ENCODE results near the gene PRR22. TPM values are rescaled to one million over a fixed set of nuclear protein-coding genes. Genes with fewer than 3 reads are reported as not detected.

PRR22 gene
- 0.39 and 0.51 TPM in 2 replicates for total RNA-seq

GRCh38 chr19:5784581-5785147 lies at the start of gene PRR22:
Gene PRR22, minus strand, starts transcription at chr19:5784746. Its CDS starts 86 bp downstream, at chr19:5784660.
- DNase-seq (ENCODE audit: low read depth in 2 of 2): no peak

GRCh38 chr19:5832527-5833216 lies 48.1 kb upstream of the PRR22 start:
- no peak for DNase-seq (ENCODE audit: low read depth in 2 of 2)

- no peak for DNase-seq (ENCODE audit: low read depth in 2 of 2)
Measured at GRCh38 chr19:5832061-5832460, 47.5 kb upstream of the PRR22 start.

- no peak for DNase-seq (ENCODE audit: low read depth in 2 of 2)
Measured at GRCh38 chr19:5831159-5831558, 46.6 kb upstream of the PRR22 start.

GRCh38 chr19:5829567-5830310 lies 45.2 kb upstream of the PRR22 start:
- DNase-seq (ENCODE audit: low read depth in 2 of 2): no peak

GRCh38 chr19:5828661-5829566 lies 44.4 kb upstream of the PRR22 start:
- DNase-seq (ENCODE audit: low read depth in 2 of 2): no peak

GRCh38 chr19:5827891-5828660 lies 43.5 kb upstream of the PRR22 start:
- DNase-seq (ENCODE audit: low read depth in 2 of 2): peak; percentile 80 to 90

GRCh38 chr19:5827342-5827890 lies 42.9 kb upstream of the PRR22 start:
- DNase-seq (ENCODE audit: low read depth in 2 of 2): no peak

- no peak for DNase-seq (ENCODE audit: low read depth in 2 of 2)
Measured at GRCh38 chr19:5826531-5827341, 42.2 kb upstream of the PRR22 start.

- no peak for DNase-seq (ENCODE audit: low read depth in 2 of 2)
Measured at GRCh38 chr19:5825178-5825577, 40.6 kb upstream of the PRR22 start.

GRCh38 chr19:5824751-5825150 lies 40.2 kb upstream of the PRR22 start:
- no peak for DNase-seq (ENCODE audit: low read depth in 2 of 2)

- no peak for DNase-seq (ENCODE audit: low read depth in 2 of 2)
Measured at GRCh38 chr19:5823579-5824281, 39.2 kb upstream of the PRR22 start.

- DNase-seq (ENCODE audit: low read depth in 2 of 2): no peak
Measured at GRCh38 chr19:5822181-5822844, 37.8 kb upstream of the PRR22 start.

GRCh38 chr19:5821521-5822180 lies 37.1 kb upstream of the PRR22 start:
- no peak for DNase-seq (ENCODE audit: low read depth in 2 of 2)

GRCh38 chr19:5820785-5821184 lies 36.2 kb upstream of the PRR22 start:
- DNase-seq (ENCODE audit: low read depth in 2 of 2): no peak

- DNase-seq (ENCODE audit: low read depth in 2 of 2): no peak
Measured at GRCh38 chr19:5818594-5818993, 34.0 kb upstream of the PRR22 start.

GRCh38 chr19:5817218-5817617 lies 32.7 kb upstream of the PRR22 start:
- DNase-seq (ENCODE audit: low read depth in 2 of 2): no peak

GRCh38 chr19:5814852-5815246 lies 30.3 kb upstream of the PRR22 start:
- DNase-seq (ENCODE audit: low read depth in 2 of 2): no peak

Data from dermis microvascular lymphatic vessel endothelial cell (primary cell).